Mucosa of rectum (tissue), 2 donors: Measurements from ENCODE around the gene HECTD4.

ENCODE experiments used
- H3K27ac ChIP-seq, 2 donors: one replicate each; pipeline ENCODE4 v1.7.0; 2013; ENCODE audit warnings: inconsistent platforms in 2 of 2, low read depth in 2 of 2, low read length in 2 of 2
- H3K27me3 ChIP-seq, 2 donors: one replicate each; pipeline ENCODE4 v1.7.0; 2013; ENCODE audit warnings: low read length in 2 of 2; ENCODE audit not compliant: control insufficient read depth in 2 of 2, insufficient read depth in 2 of 2
- H3K36me3 ChIP-seq, 2 donors: one replicate each; pipeline ENCODE4 v1.7.0; 2013; ENCODE audit warnings: low read length in 2 of 2; ENCODE audit not compliant: control insufficient read depth in 2 of 2, insufficient read depth in 2 of 2
- H3K4me1 ChIP-seq, 2 donors: one replicate each; pipeline ENCODE4 v1.7.0; 2013; ENCODE audit warnings: low read length in 2 of 2, mild to moderate bottlenecking in 1 of 2; ENCODE audit not compliant: control insufficient read depth in 2 of 2, insufficient read depth in 2 of 2
- H3K4me3 ChIP-seq, 2 donors: one replicate each; pipeline ENCODE4 v1.7.0; 2013; ENCODE audit warnings: low read length in 2 of 2
- H3K9ac ChIP-seq, 2 donors: one replicate each; pipeline ENCODE4 v1.7.0; 2013; ENCODE audit warnings: low read length in 2 of 2, low read depth in 1 of 2, mild to moderate bottlenecking in 1 of 2
- H3K9me3 ChIP-seq, 2 donors: one replicate each; pipeline ENCODE4 v1.7.0; 2013; ENCODE audit warnings: low read length in 2 of 2; ENCODE audit not compliant: control insufficient read depth in 2 of 2
- donor health status: healthy.
- donor health status: Normal muscosa, but diverticular disease.

Gene HECTD4

DNA sequence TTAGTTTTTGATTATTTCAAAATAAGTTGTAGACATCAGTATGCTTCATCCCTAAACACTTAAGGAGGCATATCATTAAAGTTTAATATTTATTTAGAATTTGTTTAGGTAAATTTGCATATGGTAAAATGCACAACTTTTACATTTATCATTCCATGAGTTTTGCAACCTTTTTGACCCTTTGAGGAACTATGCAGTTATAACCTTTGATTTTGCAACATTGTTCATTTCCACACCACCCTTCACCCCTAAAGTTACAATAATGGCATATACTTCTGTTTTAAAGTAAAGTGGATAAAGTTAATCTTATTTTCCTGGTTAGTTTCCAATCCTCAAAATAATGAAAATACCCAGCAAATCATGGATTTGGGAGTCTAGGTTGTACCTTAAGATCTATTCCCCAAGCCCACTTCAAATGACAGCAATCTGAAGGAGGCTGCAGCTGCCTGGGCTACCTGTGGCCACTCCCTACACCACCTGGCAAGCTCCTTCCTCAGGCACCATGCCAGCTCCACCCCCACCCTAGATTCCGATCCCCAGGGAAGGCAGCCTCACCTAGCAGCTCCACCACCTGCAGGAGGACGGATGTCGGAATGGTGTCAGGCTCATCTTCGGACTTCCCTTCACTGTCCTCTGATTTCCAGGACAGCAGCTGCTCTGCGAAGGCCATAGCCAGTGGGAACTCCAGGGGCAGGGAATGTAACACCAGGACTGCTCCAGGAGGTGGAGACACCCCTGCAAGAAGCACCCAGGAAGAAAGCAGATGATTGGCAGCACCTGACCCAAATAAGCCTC is 191.8 kb downstream of the HECTD4 start:
- peaks cover 54 to 61% of the 10 kb centered on the region in 2 donors for H3K36me3 ChIP-seq
- H3K27me3 ChIP-seq = no peaks in the 10 kb centered on the region
- no peak overlapping the region for H3K4me3 ChIP-seq
- H3K9me3 ChIP-seq = no peaks in the 10 kb centered on the region
- no peak overlapping the region for H3K27ac ChIP-seq
- no peaks in the 10 kb centered on the region for H3K4me1 ChIP-seq
- no peak overlapping the region for H3K9ac ChIP-seq

- Histone ChIP-seq H3K9me3 (no peaks in the 10 kb centered on the region), H3K36me3 (peaks cover 53 to 64% of the 10 kb centered on the region in 2 donors), H3K27ac (no peak overlapping the region), H3K4me3 (no peak overlapping the region), H3K4me1 (no peaks in the 10 kb centered on the region), H3K27me3 (no peaks in the 10 kb centered on the region), H3K9ac (no peak overlapping the region)
These were observed 194.0 kb downstream of the HECTD4 start for GRCh38 chr12:112188130-112188830.

DNA sequence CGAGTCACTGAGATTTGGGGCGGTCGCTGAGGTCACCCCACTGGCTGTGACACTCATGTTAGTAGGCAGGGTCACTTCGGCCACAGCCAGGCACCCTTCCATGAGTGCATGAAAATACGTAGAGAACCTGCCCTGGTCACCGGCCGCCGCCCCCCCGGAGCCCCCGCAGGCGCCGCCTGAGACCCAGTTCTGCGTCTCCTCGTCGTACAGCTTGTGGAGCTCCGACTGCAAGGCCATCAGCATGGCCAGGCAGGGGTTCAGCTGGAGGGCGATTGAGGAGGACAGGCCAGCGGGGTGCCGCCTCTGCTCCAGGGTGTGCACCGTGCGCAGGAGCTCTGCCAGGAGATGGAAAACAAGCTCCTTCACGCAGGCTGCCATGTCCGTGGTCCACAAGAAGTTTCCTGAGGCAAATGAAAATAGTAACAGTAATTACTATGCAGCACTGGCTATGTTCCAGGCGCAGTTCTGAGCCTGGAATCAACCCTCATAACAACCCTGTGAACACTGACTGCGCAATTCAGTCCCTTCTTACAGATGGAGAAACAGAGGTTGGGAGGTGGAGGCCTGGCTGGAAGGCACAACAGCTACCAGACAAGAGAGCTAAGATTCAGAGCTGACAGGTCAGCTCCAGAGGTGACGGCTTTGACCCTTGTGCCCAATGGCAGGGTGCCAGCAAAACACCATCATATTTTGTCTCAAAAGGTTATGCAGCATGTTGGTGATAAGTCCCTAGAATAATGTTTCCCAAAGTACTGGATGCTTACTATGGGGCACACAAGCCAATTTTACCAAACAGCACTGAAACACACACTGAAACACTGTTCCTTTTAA is 196.9 kb downstream of the HECTD4 start:
- Histone ChIP-seq H3K9ac (no peak overlapping the region), H3K4me3 (no peak overlapping the region), H3K36me3 (peaks cover 40 to 44% of the 10 kb centered on the region in 2 donors)

DNA sequence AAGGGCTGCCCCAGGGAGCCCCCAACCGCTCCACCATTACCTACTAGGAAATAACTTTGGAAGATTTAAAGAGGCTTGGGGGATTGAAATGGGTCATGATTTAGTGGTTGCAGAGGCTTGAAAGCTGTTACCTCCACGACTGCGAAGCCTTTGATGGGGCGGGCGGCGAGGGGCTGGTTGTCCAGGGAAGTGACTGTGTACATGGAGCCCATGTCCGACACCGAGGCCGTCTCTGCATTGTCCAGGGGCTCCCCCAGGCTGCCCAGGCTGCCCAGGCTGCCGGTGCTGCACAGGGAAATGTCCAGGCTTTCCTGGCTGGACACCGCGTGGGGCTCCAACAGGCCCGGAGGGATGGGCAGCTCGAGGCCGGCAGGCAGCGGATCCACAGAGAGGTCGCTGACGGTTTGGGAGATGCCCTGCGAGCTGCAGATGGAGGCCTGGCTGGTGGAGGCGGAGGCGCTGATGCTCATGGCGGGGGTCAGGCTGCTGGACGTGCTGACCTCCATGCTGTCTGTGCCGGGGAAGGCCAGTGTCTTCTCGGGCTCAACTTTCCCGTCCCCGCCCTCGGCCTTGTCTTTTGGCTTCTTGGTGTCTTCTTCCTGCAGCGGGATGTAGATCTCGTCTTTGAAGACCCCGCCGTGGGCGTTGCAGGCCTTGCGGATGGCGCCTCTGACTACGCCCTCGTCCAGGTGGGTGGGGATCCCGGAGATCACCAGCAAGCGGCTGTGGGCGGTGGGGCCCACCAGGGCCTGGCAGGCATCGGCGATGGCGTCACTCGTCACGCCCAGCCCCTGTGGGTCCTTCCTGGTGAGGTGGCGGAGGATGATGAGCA is 198.0 kb downstream of the HECTD4 start:
- H3K36me3 ChIP-seq = peaks cover 45 to 46% of the 10 kb centered on the region in 2 donors

More for the DNA sequence above, 196.9 kb downstream of the HECTD4 start:
- Histone ChIP-seq H3K27me3 (no peaks in the 10 kb centered on the region), H3K4me1 (no peaks in the 10 kb centered on the region), H3K9me3 (no peaks in the 10 kb centered on the region), H3K27ac (no peak overlapping the region)

DNA sequence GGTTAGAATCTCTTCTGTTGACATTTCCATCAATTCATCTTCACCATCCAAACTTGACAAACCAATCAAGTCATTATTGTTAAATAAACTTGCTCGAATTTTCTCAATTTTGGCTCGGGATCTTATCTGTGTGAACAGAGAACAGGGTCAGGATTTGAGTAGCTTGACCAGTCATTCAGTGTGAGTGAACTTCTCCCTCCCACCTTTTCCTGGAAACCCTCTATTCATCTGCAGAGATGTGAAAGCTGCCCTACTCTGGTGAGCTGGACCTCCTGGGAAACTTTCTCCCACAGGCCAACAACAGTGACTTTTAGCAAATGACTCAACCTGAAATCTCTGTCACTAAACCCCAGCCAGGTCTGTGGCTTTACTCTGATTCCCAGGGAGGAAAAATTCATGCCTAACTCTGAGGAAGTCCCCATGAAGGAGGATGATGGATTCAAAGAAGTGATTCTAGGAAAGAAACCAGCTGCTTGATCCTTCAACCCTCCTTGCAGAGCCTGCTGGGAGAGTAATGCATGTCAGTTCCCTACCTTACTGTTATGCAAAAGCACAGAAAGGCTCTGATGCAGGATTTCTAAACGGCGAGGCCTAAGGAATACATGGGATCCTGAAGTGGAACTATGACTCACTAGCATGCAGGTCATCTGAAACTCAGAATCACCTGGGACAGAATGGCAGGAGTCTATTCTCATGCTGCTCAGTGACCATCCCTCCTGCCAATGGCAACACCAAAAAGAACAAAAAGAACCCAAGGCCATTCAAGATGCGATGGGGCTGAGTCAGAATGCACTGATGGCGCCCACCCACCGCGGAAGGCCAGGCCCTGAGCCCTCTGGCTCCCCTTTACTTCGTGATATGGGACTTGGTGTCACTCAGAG is 198.8 kb downstream of the HECTD4 start:
- no peak overlapping the region for H3K9ac ChIP-seq
- H3K27me3 ChIP-seq = no peaks in the 10 kb centered on the region
- H3K9me3 ChIP-seq = no peaks in the 10 kb centered on the region
- H3K27ac ChIP-seq = no peak overlapping the region
- no peak overlapping the region for H3K4me3 ChIP-seq
- no peaks in the 10 kb centered on the region for H3K4me1 ChIP-seq
- H3K36me3 ChIP-seq = peaks cover 44 to 47% of the 10 kb centered on the region in 2 donors

More for the DNA sequence above, 198.0 kb downstream of the HECTD4 start:
- H3K9me3 ChIP-seq = no peaks in the 10 kb centered on the region
- H3K27me3 ChIP-seq = no peaks in the 10 kb centered on the region
- no peak overlapping the region for H3K9ac ChIP-seq
- no peaks in the 10 kb centered on the region for H3K4me1 ChIP-seq
- H3K27ac ChIP-seq = no peak overlapping the region
- no peak overlapping the region for H3K4me3 ChIP-seq

- Histone ChIP-seq H3K4me1 (no peaks in the 10 kb centered on the region), H3K9me3 (no peaks in the 10 kb centered on the region), H3K36me3 (peaks cover 44 to 50% of the 10 kb centered on the region in 2 donors), H3K9ac (no peak overlapping the region), H3K27ac (no peak overlapping the region), H3K27me3 (no peaks in the 10 kb centered on the region), H3K4me3 (no peak overlapping the region)
These were observed 199.7 kb downstream of the HECTD4 start for GRCh38 chr12:112182499-112182898.

- Histone ChIP-seq H3K4me3 (no peak overlapping the region), H3K36me3 (peaks cover 54 to 61% of the 10 kb centered on the region in 2 donors), H3K9ac (no peak overlapping the region), H3K27me3 (no peaks in the 10 kb centered on the region), H3K9me3 (no peaks in the 10 kb centered on the region), H3K27ac (no peak overlapping the region), H3K4me1 (no peaks in the 10 kb centered on the region)
These were observed 201.8 kb downstream of the HECTD4 start for GRCh38 chr12:112180422-112180821.

GRCh38 chr12:112179916-112180315 is 202.3 kb downstream of the HECTD4 start:
- no peak overlapping the region for H3K4me3 ChIP-seq
- peaks cover 54 to 66% of the 10 kb centered on the region in 2 donors for H3K36me3 ChIP-seq
- no peak overlapping the region for H3K27ac ChIP-seq
- H3K4me1 ChIP-seq = no peaks in the 10 kb centered on the region
- no peak overlapping the region for H3K9ac ChIP-seq
- H3K27me3 ChIP-seq = no peaks in the 10 kb centered on the region
- H3K9me3 ChIP-seq = no peaks in the 10 kb centered on the region

DNA sequence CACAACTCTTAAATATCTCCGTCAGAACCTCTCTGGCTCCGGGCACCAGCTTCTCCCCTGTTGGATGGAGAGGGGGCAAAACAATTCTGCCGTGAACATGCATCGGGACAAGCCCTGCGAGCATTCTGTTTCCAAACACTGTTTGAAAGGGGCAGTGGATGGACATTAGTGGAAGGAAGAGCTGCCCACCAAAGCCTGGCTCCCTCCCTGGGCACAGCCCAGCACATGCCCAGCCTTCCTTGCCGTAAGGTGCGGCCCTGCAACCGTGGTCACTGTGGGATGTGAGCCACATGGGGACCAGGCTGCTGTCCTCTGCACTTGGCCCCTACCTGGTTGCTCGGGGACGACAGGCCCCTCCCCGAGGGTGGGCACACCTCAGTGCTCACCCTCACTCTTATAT is 202.9 kb downstream of the HECTD4 start:
- H3K36me3 ChIP-seq = peaks cover 48 to 62% of the 10 kb centered on the region in 2 donors

More for the DNA sequence above, 202.9 kb downstream of the HECTD4 start:
- no peaks in the 10 kb centered on the region for H3K4me1 ChIP-seq
- H3K9me3 ChIP-seq = no peaks in the 10 kb centered on the region
- H3K27me3 ChIP-seq = no peaks in the 10 kb centered on the region
- no peak overlapping the region for H3K27ac ChIP-seq
- no peak overlapping the region for H3K9ac ChIP-seq
- H3K4me3 ChIP-seq = no peak overlapping the region
